ENCODE results near the gene SRP54.
A peak's percentile ranks its signal among the peaks of the same experiment; 100 is the strongest.
"Not testable (repeated sequence)": the region's sequence is repeated elsewhere in the genome, so short reads cannot be mapped to it uniquely, and the experiment has no call there.

SRP54 gene

GRCh38 chr14:34982421-34983147 lies at the start of gene SRP54:
Gene SRP54, plus strand, starts transcription at chr14:34982992. Its CDS starts 13,718 bp downstream, at chr14:34996710.
- ATAC-seq: peak; percentile 92 to 94

- ATAC-seq: no peak
Observed at GRCh38 chr14:34933301-34933700, 49.5 kb upstream of the SRP54 start.

GRCh38 chr14:34935488-34935887 lies 47.3 kb upstream of the SRP54 start:
- ATAC-seq: no peak

GRCh38 chr14:34937442-34937841 lies 45.4 kb upstream of the SRP54 start:
- ATAC-seq: no peak

- no peak for ATAC-seq
Observed at GRCh38 chr14:34937876-34938275, 44.9 kb upstream of the SRP54 start.

- no peak for ATAC-seq
Observed at GRCh38 chr14:34943506-34943905, 39.3 kb upstream of the SRP54 start.

- ATAC-seq: no peak
Observed at GRCh38 chr14:34944744-34945143, 38.0 kb upstream of the SRP54 start.

- ATAC-seq: no peak
Observed at GRCh38 chr14:34946699-34947098, 36.1 kb upstream of the SRP54 start.

GRCh38 chr14:34951286-34951685 lies 31.5 kb upstream of the SRP54 start:
- no peak for ATAC-seq

GRCh38 chr14:34956931-34957330 lies 25.9 kb upstream of the SRP54 start:
- ATAC-seq: no peak

GRCh38 chr14:34957771-34958286 lies 25.0 kb upstream of the SRP54 start:
- no peak for ATAC-seq

- not testable (repeated sequence) for ATAC-seq
Observed at GRCh38 chr14:34962106-34962505, 20.7 kb upstream of the SRP54 start.

GRCh38 chr14:34964977-34965764 lies 17.6 kb upstream of the SRP54 start:
- ATAC-seq: no peak

- ATAC-seq: no peak
Observed at GRCh38 chr14:34965912-34966311, 16.9 kb upstream of the SRP54 start.

- ATAC-seq: peak; percentile 96 to 97
Observed at GRCh38 chr14:34966413-34966812, 16.4 kb upstream of the SRP54 start.

GRCh38 chr14:34970665-34971064 lies 12.1 kb upstream of the SRP54 start:
- ATAC-seq: no peak

GRCh38 chr14:34971381-34971780 lies 11.4 kb upstream of the SRP54 start:
- ATAC-seq: no peak

- no peak for ATAC-seq
Observed at GRCh38 chr14:34971801-34972200, 11.0 kb upstream of the SRP54 start.

GRCh38 chr14:34978444-34978843 lies 4.3 kb upstream of the SRP54 start:
- no peak for ATAC-seq

GRCh38 chr14:34980337-34980900 lies 2.4 kb upstream of the SRP54 start:
- ATAC-seq: no peak

- peak; percentile 6 for ATAC-seq
Observed at GRCh38 chr14:34981743-34982420, 910 bp upstream of the SRP54 start.

- ATAC-seq: peak; percentile 2 to 5
Observed at GRCh38 chr14:34983148-34983760, 462 bp downstream of the SRP54 start.
